B cell (primary cell): ENCODE results near the gene GTF2I. TPM values are rescaled to one million over a fixed set of nuclear protein-coding genes. Genes with fewer than 3 reads are reported as not detected.

ENCODE experiments used
- ATAC-seq: fragments of 200-7000 bp; cut with Tn5 transposase; one replicate; pipeline ENCODE4 v1.10.0; 2021; ENCODE audit warnings: low read depth, mild to moderate bottlenecking, moderate number of reproducible peaks, moderate library complexity
- CTCF ChIA-PET: fragments of 350-600 bp; sonication (Branson Sonifier 250); formaldehyde crosslinking; loops from one replicate; lab custom pipeline; 2021; ENCODE audit warnings: antibody characterized with exemption, inconsistent platforms; lab: Charles Lee
- POLR2A ChIA-PET: fragments of 350-600 bp; sonication (Branson Sonifier 250); formaldehyde crosslinking; loops from one replicate; lab custom pipeline; 2021; ENCODE audit warnings: antibody characterized with exemption; lab: Charles Lee
- DNase-seq: peaks from one replicate; pipeline ENCODE4 v3.0.0; 2013
- H2AFZ ChIP-seq: 2 replicates; pipeline ENCODE4 v1.6.1; 2012; ENCODE audit warnings: mild to moderate bottlenecking, low read depth, low read length; ENCODE audit not compliant: insufficient read depth, poor library complexity, severe bottlenecking
- H3K27ac ChIP-seq, 2 donors: 1 replicate in 1 of 2; 2 replicates in 1 of 2; pipeline ENCODE4 v1.5.1; 2012 to 2013; ENCODE audit warnings: low read length in 2 of 2, mild to moderate bottlenecking in 2 of 2, moderate library complexity in 1 of 2
- H3K27me3 ChIP-seq, 4 experiments: fragments of 200-600 bp in 1 of 4; sonication (generic) in 1 of 4; replicated peaks in 1 of 4; 1 replicate in 2 of 4; 2 replicates in 2 of 4; pipeline versions ENCODE4 v1.6.1 to v1.7.0; 2013 to 2016; ENCODE audit warnings: low read length in 3 of 4, mild to moderate bottlenecking in 2 of 4, mixed read lengths in 1 of 4, moderate library complexity in 1 of 4; ENCODE audit not compliant: insufficient read depth in 4 of 4, control insufficient read depth in 3 of 4; ENCODE audit errors: control extremely low read depth in 1 of 4
- H3K36me3 ChIP-seq, 2 experiments: replicated peaks in 1 of 2; 1 replicate in 1 of 2; 2 replicates in 1 of 2; pipeline versions ENCODE4 v1.6.1 to v1.7.1; 2013; ENCODE audit warnings: low read length in 1 of 2; ENCODE audit not compliant: insufficient read depth in 2 of 2, control insufficient read depth in 1 of 2; ENCODE audit errors: control extremely low read depth in 1 of 2, extremely low read depth in 1 of 2
- H3K4me1 ChIP-seq, 2 donors: fragments of 200-600 bp in 1 of 2; sonication (generic) in 1 of 2; 1 replicate in 1 of 2; 2 replicates in 1 of 2; pipeline versions ENCODE4 v1.5.1 to v1.6.1; 2013 to 2017; ENCODE audit warnings: low read length in 2 of 2; ENCODE audit not compliant: control insufficient read depth in 2 of 2, insufficient read depth in 2 of 2
- H3K4me2 ChIP-seq: replicated peaks from 2 replicates; pipeline ENCODE3; 2012; ENCODE audit warnings: mild to moderate bottlenecking, low read depth, low read length; ENCODE audit not compliant: poor library complexity, severe bottlenecking
- H3K4me3 ChIP-seq, 5 experiments: fragments of 200-600 bp in 1 of 5; sonication (generic) in 1 of 5; 1 replicate in 3 of 5; 2 replicates in 2 of 5; pipeline versions ENCODE4 v1.5.1 to v1.7.0; 2011 to 2016; ENCODE audit warnings: low read length in 4 of 5, mild to moderate bottlenecking in 4 of 5, low read depth in 2 of 5, control low read depth in 1 of 5, moderate library complexity in 1 of 5; ENCODE audit not compliant: insufficient read depth in 1 of 5; ENCODE audit errors: control extremely low read depth in 1 of 5, extremely low read depth in 1 of 5
- H3K79me2 ChIP-seq: fragments of 200-600 bp; sonication (generic); one replicate; pipeline ENCODE4 v1.6.0; 2016; ENCODE audit warnings: low read length; ENCODE audit not compliant: control insufficient read depth, insufficient read depth
- H3K9ac ChIP-seq: fragments of 200-600 bp; sonication (generic); 2 replicates; pipeline ENCODE4 v1.6.1; 2017; ENCODE audit warnings: mild to moderate bottlenecking, low read length, moderate library complexity
- H3K9me3 ChIP-seq, 3 donors: one replicate each; pipeline versions ENCODE4 v1.6.1 to v1.7.1; 2013; ENCODE audit warnings: low read length in 2 of 3; ENCODE audit not compliant: control insufficient read depth in 2 of 3, insufficient read depth in 1 of 3; ENCODE audit errors: control extremely low read depth in 1 of 3
- H4K20me1 ChIP-seq: 2 replicates; pipeline ENCODE4 v1.6.0; 2012; ENCODE audit warnings: mild to moderate bottlenecking, low read length; ENCODE audit not compliant: insufficient read depth, control insufficient read depth, poor library complexity, severe bottlenecking
- H3K27ac Mint-ChIP-seq: one replicate; pipeline ENCODE4 v1.8.0; 2021; ENCODE audit warnings: mixed read lengths
- H3K27me3 Mint-ChIP-seq: one replicate; pipeline ENCODE4 v1.8.0; 2021; ENCODE audit warnings: mixed read lengths
- H3K4me1 Mint-ChIP-seq: one replicate; pipeline ENCODE4 v1.8.0; 2021; ENCODE audit warnings: mixed read lengths
- H3K4me3 Mint-ChIP-seq: one replicate; pipeline ENCODE4 v1.8.0; 2021; ENCODE audit warnings: mixed read lengths
- H3K9me3 Mint-ChIP-seq: one replicate; pipeline ENCODE4 v1.8.0; 2022; ENCODE audit warnings: mixed read lengths; ENCODE audit not compliant: insufficient read depth
- EZH2 ChIP-seq: IDR thresholded peaks from 2 replicates; pipeline ENCODE4 v1.6.1; 2012; ENCODE audit warnings: borderline replicate concordance, low read depth, mild to moderate bottlenecking, moderate library complexity, low read length; ENCODE audit not compliant: insufficient read depth, poor library complexity, severe bottlenecking
- WGBS: methylation state at CpG from one replicate; pipeline ENCODE4 v1.1.5; 2013; ENCODE audit warnings: missing lambda C conversion rate; ENCODE audit not compliant: insufficient coverage; 5-methylcytosine and 5-hydroxymethylcytosine counted together
- intact Hi-C: fragments of 100-400 bp; cut with micrococcal nuclease; formaldehyde crosslinking; loops from one replicate; pipeline ENCODE4 v1.10.0; 2022
- polyA plus RNA-seq: library from polyadenylated mRNA; depleted of rRNA; stranded (reverse); fragments of >200 nt; gene quantifications from 2 replicates; pipeline ENCODE4 v1.2.3, GENCODE V29; 2012
- total RNA-seq, 2 donors: library from RNA; stranded (reverse); fragments of 120-200 nt in 1 of 2; gene quantifications; 1 replicate in 1 of 2; 2 replicates in 1 of 2; pipeline versions ENCODE4 v1.2.3 to v1.2.4, GENCODE V29; 2013 to 2022
- TF ChIP-seq, protein P1 (sequence below): fragments of 200-600 bp; IDR thresholded peaks from one replicate; pipeline ENCODE4 v1.8.0; 2022; ENCODE audit warnings: antibody characterized with exemption, mild to moderate bottlenecking

GTF2I gene
- total and polyA plus RNA-seq, 2 donors (not counting 1 experiment from before 2014, with no cell fraction given): 140 to 271 TPM

- WGBS: 87% methylated on average over 5 of the region's 8 CpGs
- H3K9me3 Mint-ChIP-seq: no peaks in the 10 kb centered on the region
- DNase-seq (no peak), ATAC-seq (no peak)
- CTCF ChIA-PET: no interaction called here
- Histone ChIP-seq H3K79me2 (no peaks in the 10 kb centered on the region), H3K36me3 (no peaks in the 10 kb centered on the region), H3K4me1 (no peaks in the 10 kb centered on the region), H3K4me2 (no peak overlapping the region), H3K27ac (no peak overlapping the region), H3K9me3 (no peaks in the 10 kb centered on the region), H3K9ac (no peak overlapping the region), H3K4me3 (no peak overlapping the region), H3K27me3 (no peaks in the 10 kb centered on the region), H2AFZ (no peak overlapping the region), H4K20me1 (no peaks in the 10 kb centered on the region)
- POLR2A ChIA-PET: no interaction called here
- no peak for TF ChIP-seq EZH2
- TF ChIP-seq, protein P1, sequence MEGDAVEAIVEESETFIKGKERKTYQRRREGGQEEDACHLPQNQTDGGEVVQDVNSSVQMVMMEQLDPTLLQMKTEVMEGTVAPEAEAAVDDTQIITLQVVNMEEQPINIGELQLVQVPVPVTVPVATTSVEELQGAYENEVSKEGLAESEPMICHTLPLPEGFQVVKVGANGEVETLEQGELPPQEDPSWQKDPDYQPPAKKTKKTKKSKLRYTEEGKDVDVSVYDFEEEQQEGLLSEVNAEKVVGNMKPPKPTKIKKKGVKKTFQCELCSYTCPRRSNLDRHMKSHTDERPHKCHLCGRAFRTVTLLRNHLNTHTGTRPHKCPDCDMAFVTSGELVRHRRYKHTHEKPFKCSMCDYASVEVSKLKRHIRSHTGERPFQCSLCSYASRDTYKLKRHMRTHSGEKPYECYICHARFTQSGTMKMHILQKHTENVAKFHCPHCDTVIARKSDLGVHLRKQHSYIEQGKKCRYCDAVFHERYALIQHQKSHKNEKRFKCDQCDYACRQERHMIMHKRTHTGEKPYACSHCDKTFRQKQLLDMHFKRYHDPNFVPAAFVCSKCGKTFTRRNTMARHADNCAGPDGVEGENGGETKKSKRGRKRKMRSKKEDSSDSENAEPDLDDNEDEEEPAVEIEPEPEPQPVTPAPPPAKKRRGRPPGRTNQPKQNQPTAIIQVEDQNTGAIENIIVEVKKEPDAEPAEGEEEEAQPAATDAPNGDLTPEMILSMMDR: no peak
- no peaks in the 10 kb centered on the region for H3K27me3 Mint-ChIP-seq
- intact Hi-C loops: no loop called here
- H3K4me1 Mint-ChIP-seq: no peaks in the 10 kb centered on the region
- H3K27ac Mint-ChIP-seq: no peak overlapping the region
- no peak overlapping the region for H3K4me3 Mint-ChIP-seq
Measured at GRCh38 chr7:74632505-74632904, 25.0 kb upstream of the GTF2I start.

GRCh38 chr7:74633451-74633921, 24.0 kb upstream of the GTF2I start:
- H3K27ac ChIP-seq: no peak overlapping the region
- Mint-ChIP-seq H3K27me3 (no peaks in the 10 kb centered on the region), H3K9me3 (no peaks in the 10 kb centered on the region), H3K4me1 (no peaks in the 10 kb centered on the region), H3K27ac (no peak overlapping the region), H3K4me3 (no peak overlapping the region)
- TF ChIP-seq EZH2: no peak
- TF ChIP-seq, protein P1: no peak
- H2AFZ ChIP-seq: no peak overlapping the region
- H3K4me1 ChIP-seq: no peaks in the 10 kb centered on the region
- no peak overlapping the region for H3K4me2 ChIP-seq
- H3K79me2 ChIP-seq: no peaks in the 10 kb centered on the region
- H3K36me3 ChIP-seq: no peaks in the 10 kb centered on the region
- CTCF ChIA-PET: no interaction called here
- H3K9ac ChIP-seq: no peak overlapping the region
- intact Hi-C loops: no loop called here
- no peaks in the 10 kb centered on the region for H3K9me3 ChIP-seq
- DNase-seq (no peak), ATAC-seq (no peak)
- no peak overlapping the region for H3K4me3 ChIP-seq
- H3K27me3 ChIP-seq: no peaks in the 10 kb centered on the region
- WGBS: 94% methylated on average over 8 of the region's 9 CpGs
- POLR2A ChIA-PET: no interaction called here
- H4K20me1 ChIP-seq: no peaks in the 10 kb centered on the region
